Mesendoderm (in vitro differentiated cells): ENCODE measurements around the gene KDM4B.
"Not testable (repeated sequence)": the region's sequence is repeated elsewhere in the genome, so short reads cannot be mapped to it uniquely, and the experiment has no call there.

Experiments
- DNase-seq: peaks from one replicate; pipeline ENCODE4 v3.0.0; 2013
- H2AK5ac ChIP-seq: 2 replicates; pipeline ENCODE4 v1.6.1; 2013; ENCODE audit warnings: low read length, inconsistent platforms
- H2BK120ac ChIP-seq: 2 replicates; pipeline ENCODE4 v1.6.1; 2013; ENCODE audit warnings: low read depth, mild to moderate bottlenecking, low read length, moderate library complexity, mixed read lengths
- H2BK15ac ChIP-seq: replicated peaks from 2 replicates; pipeline ENCODE4 v1.6.1; 2013; ENCODE audit warnings: low read depth, mild to moderate bottlenecking, moderate library complexity
- H2BK5ac ChIP-seq: 2 replicates; pipeline ENCODE4 v1.6.1; 2013; ENCODE audit warnings: low read length, inconsistent platforms
- H3K18ac ChIP-seq: 2 replicates; pipeline ENCODE4 v1.6.1; 2013; ENCODE audit warnings: mild to moderate bottlenecking, low read length, mixed read lengths
- H3K23ac ChIP-seq: one replicate; pipeline ENCODE4 v1.6.1; 2013; ENCODE audit warnings: low read length
- H3K27ac ChIP-seq: 2 replicates; pipeline ENCODE4 v1.5.1; 2013; ENCODE audit warnings: low read depth, mild to moderate bottlenecking, inconsistent platforms, low read length, moderate library complexity
- H3K27me3 ChIP-seq: 2 replicates; pipeline ENCODE4 v1.6.1; 2013; ENCODE audit warnings: low read length, control low read depth, mild to moderate bottlenecking, inconsistent platforms; ENCODE audit not compliant: insufficient read depth, poor library complexity
- H3K36me3 ChIP-seq: 2 replicates; pipeline ENCODE4 v1.6.1; 2013; ENCODE audit warnings: low read length, inconsistent platforms; ENCODE audit not compliant: control insufficient read depth, insufficient read depth
- H3K4ac ChIP-seq: one replicate; pipeline ENCODE4 v1.6.1; 2013; ENCODE audit warnings: low read depth, mild to moderate bottlenecking, low read length, moderate library complexity
- H3K4me1 ChIP-seq: 2 replicates; pipeline ENCODE4 v1.6.1; 2013; ENCODE audit warnings: low read depth, low read length, inconsistent platforms; ENCODE audit not compliant: control insufficient read depth
- H3K4me2 ChIP-seq: 2 replicates; pipeline ENCODE4 v1.6.1; 2013; ENCODE audit warnings: low read length
- H3K4me3 ChIP-seq: 2 replicates; pipeline ENCODE4 v1.5.1; 2013; ENCODE audit warnings: mild to moderate bottlenecking, low read length
- H3K56ac ChIP-seq: one replicate; pipeline ENCODE4 v1.6.1; 2013; ENCODE audit warnings: low read length
- H3K79me1 ChIP-seq: 2 replicates; pipeline ENCODE4 v1.6.1; 2013; ENCODE audit warnings: low read length, inconsistent platforms
- H3K79me2 ChIP-seq: 2 replicates; pipeline ENCODE4 v1.6.1; 2013; ENCODE audit warnings: mild to moderate bottlenecking, low read length; ENCODE audit not compliant: control insufficient read depth, insufficient read depth
- H3K9ac ChIP-seq: 2 replicates; pipeline ENCODE4 v1.6.1; 2013; ENCODE audit warnings: low read length, inconsistent platforms
- H4K5ac ChIP-seq: one replicate; pipeline ENCODE4 v1.6.1; 2013; ENCODE audit warnings: low read length
- H4K8ac ChIP-seq: one replicate; pipeline ENCODE4 v1.6.1; 2013; ENCODE audit warnings: low read depth, mild to moderate bottlenecking, control low read depth, low read length, moderate library complexity
- WGBS: extraction: QIAGEN DNeasy Blood & Tissue Kit; methylation state at CpG from one replicate; pipeline ENCODE4 v1.1.7; 2013; ENCODE audit warnings: low lambda C conversion rate, missing lambda C conversion rate; ENCODE audit not compliant: insufficient coverage; ENCODE audit errors: extremely low coverage; 5-methylcytosine and 5-hydroxymethylcytosine counted together

KDM4B gene

GRCh38 chr19:4971816-4972495 is 3.0 kb downstream of the KDM4B start:
- DNase-seq, result no peak
- H3K79me2 ChIP-seq, result peaks cover 14% of the 10 kb centered on the region
- no peak overlapping the region for H2BK5ac ChIP-seq
- no peak overlapping the region for H2BK120ac ChIP-seq
- no peak overlapping the region for H3K4ac ChIP-seq
- peaks cover 3% of the 10 kb centered on the region for H3K4me1 ChIP-seq
- no peaks in the 10 kb centered on the region for H3K27me3 ChIP-seq
- no peak overlapping the region for H2AK5ac ChIP-seq
- H3K4me2 ChIP-seq, result no peak overlapping the region
- H3K18ac ChIP-seq, result no peak overlapping the region
- no peak overlapping the region for H4K8ac ChIP-seq
- H3K27ac ChIP-seq, result no peak overlapping the region
- no peak overlapping the region for H3K56ac ChIP-seq
- no peak overlapping the region for H4K5ac ChIP-seq
- WGBS, result no CpG with 5 or more reads among the region's 19 CpGs
- peaks cover 18% of the 10 kb centered on the region for H3K79me1 ChIP-seq
- no peak overlapping the region for H3K9ac ChIP-seq
- no peak overlapping the region for H2BK15ac ChIP-seq
- no peaks in the 10 kb centered on the region for H3K36me3 ChIP-seq
- H3K4me3 ChIP-seq, result no peak overlapping the region
- H3K23ac ChIP-seq, result no peak overlapping the region

- Histone ChIP-seq H3K23ac (no peak overlapping the region), H3K18ac (no peak overlapping the region), H4K5ac (no peak overlapping the region), H3K4me2 (no peak overlapping the region), H2BK120ac (no peak overlapping the region), H3K4me3 (no peak overlapping the region), H4K8ac (no peak overlapping the region), H3K79me1 (peaks cover 20% of the 10 kb centered on the region), H3K4ac (no peak overlapping the region), H3K27ac (no peak overlapping the region), H3K9ac (no peak overlapping the region), H3K27me3 (no peaks in the 10 kb centered on the region), H2BK5ac (no peak overlapping the region), H3K4me1 (peaks cover 3% of the 10 kb centered on the region), H2BK15ac (no peak overlapping the region), H3K56ac (no peak overlapping the region), H3K36me3 (no peaks in the 10 kb centered on the region), H2AK5ac (no peak overlapping the region), H3K79me2 (peaks cover 14% of the 10 kb centered on the region)
- DNase-seq, result no peak
- WGBS, result no CpG with 5 or more reads among the region's 12 CpGs
Observed at GRCh38 chr19:4972509-4973230, 3.8 kb downstream of the KDM4B start.

GRCh38 chr19:4974880-4975469 is 6.1 kb downstream of the KDM4B start:
- no peak overlapping the region for H3K56ac ChIP-seq
- no peaks in the 10 kb centered on the region for H3K27me3 ChIP-seq
- H3K23ac ChIP-seq, result no peak overlapping the region
- H2BK120ac ChIP-seq, result no peak overlapping the region
- no peak overlapping the region for H2AK5ac ChIP-seq
- DNase-seq, result no peak
- H3K4me1 ChIP-seq, result peaks cover 2% of the 10 kb centered on the region
- H3K18ac ChIP-seq, result no peak overlapping the region
- peaks cover 16% of the 10 kb centered on the region for H3K79me2 ChIP-seq
- H4K8ac ChIP-seq, result no peak overlapping the region
- no CpG with 5 or more reads among the region's 14 CpGs for WGBS
- no peak overlapping the region for H3K4ac ChIP-seq
- H2BK5ac ChIP-seq, result no peak overlapping the region
- peaks cover 26% of the 10 kb centered on the region for H3K79me1 ChIP-seq
- no peak overlapping the region for H3K9ac ChIP-seq
- no peak overlapping the region for H3K4me3 ChIP-seq
- H3K36me3 ChIP-seq, result no peaks in the 10 kb centered on the region
- H4K5ac ChIP-seq, result no peak overlapping the region
- no peak overlapping the region for H3K4me2 ChIP-seq
- no peak overlapping the region for H2BK15ac ChIP-seq
- H3K27ac ChIP-seq, result no peak overlapping the region

- not testable (repeated sequence) for H3K36me3 ChIP-seq, H3K4me2 ChIP-seq, H3K4ac ChIP-seq, DNase-seq, H3K56ac ChIP-seq, H2AK5ac ChIP-seq, H4K5ac ChIP-seq, H2BK5ac ChIP-seq, H2BK15ac ChIP-seq, H3K23ac ChIP-seq, H2BK120ac ChIP-seq, H3K18ac ChIP-seq, H4K8ac ChIP-seq, H3K9ac ChIP-seq, H3K4me1 ChIP-seq, H3K27me3 ChIP-seq, H3K4me3 ChIP-seq, H3K27ac ChIP-seq
- WGBS, result no CpG with 5 or more reads among the region's 13 CpGs
- Histone ChIP-seq H3K79me1 (peaks cover 25% of the 10 kb centered on the region), H3K79me2 (peaks cover 18% of the 10 kb centered on the region)
Observed at GRCh38 chr19:4975601-4976000, 6.7 kb downstream of the KDM4B start.

- Histone ChIP-seq H3K36me3 (no peaks in the 10 kb centered on the region), H3K27me3 (no peaks in the 10 kb centered on the region), H4K5ac (no peak overlapping the region), H3K27ac (no peak overlapping the region), H3K4ac (no peak overlapping the region), H3K4me2 (no peak overlapping the region), H3K18ac (no peak overlapping the region), H2BK120ac (no peak overlapping the region), H3K4me1 (no peaks in the 10 kb centered on the region), H3K4me3 (no peak overlapping the region), H2AK5ac (no peak overlapping the region), H4K8ac (no peak overlapping the region), H2BK5ac (no peak overlapping the region), H3K23ac (no peak overlapping the region), H3K79me2 (peaks cover 17% of the 10 kb centered on the region), H2BK15ac (no peak overlapping the region), H3K9ac (no peak overlapping the region), H3K79me1 (peaks cover 27% of the 10 kb centered on the region), H3K56ac (peak overlapping the region; percentile 56)
- DNase-seq, result peak; percentile 82
- no CpG with 5 or more reads among the region's 33 CpGs for WGBS
Observed at GRCh38 chr19:4976401-4977298, 7.7 kb downstream of the KDM4B start.
